NCI-H2081 (cell line): Measurements from ENCODE around the gene KHDC3L.
"Not testable (repeated sequence)": the region's sequence is repeated elsewhere in the genome, so short reads cannot be mapped to it uniquely, and the experiment has no call there.

ENCODE experiments used
- DNase-seq, 2 experiments: peaks; one replicate each; lab custom pipeline; 2025; lab: John Stamatoyannopoulos, UW

Gene KHDC3L

GRCh38 chr6:73369563-73369962 is 7.1 kb downstream of the KHDC3L start, which contains the start of gene OOEP:
TSS of gene OOEP (minus strand) at chr6:73369897. CDS start at chr6:73369792, 105 bp downstream.
- no peak for DNase-seq

- no peak for DNase-seq
These were observed 9.5 kb downstream of the KHDC3L start for GRCh38 chr6:73371984-73372383.

- DNase-seq = no peak
These were observed 10.1 kb downstream of the KHDC3L start for GRCh38 chr6:73372516-73372915.

GRCh38 chr6:73375216-73375615 is 12.8 kb downstream of the KHDC3L start:
- no peak for DNase-seq

GRCh38 chr6:73377225-73377624 is 14.8 kb downstream of the KHDC3L start:
- DNase-seq = no peak

- DNase-seq = not testable (repeated sequence)
These were observed 19.1 kb downstream of the KHDC3L start for GRCh38 chr6:73381531-73381930.

- DNase-seq = no peak
These were observed 20.1 kb downstream of the KHDC3L start for GRCh38 chr6:73382462-73383113.

GRCh38 chr6:73388433-73388799 is 26.0 kb downstream of the KHDC3L start:
- DNase-seq = no peak

- DNase-seq = peak; percentile 54 to 69
These were observed 26.5 kb downstream of the KHDC3L start for GRCh38 chr6:73388800-73389512.

- peak; percentile 9 to 23 for DNase-seq
These were observed 27.4 kb downstream of the KHDC3L start for GRCh38 chr6:73389854-73390253.

- no peak for DNase-seq
These were observed 29.2 kb downstream of the KHDC3L start for GRCh38 chr6:73391675-73392074.

GRCh38 chr6:73392188-73392587 is 29.7 kb downstream of the KHDC3L start:
- DNase-seq = not testable (repeated sequence)

GRCh38 chr6:73393278-73393677 is 30.8 kb downstream of the KHDC3L start:
- DNase-seq = no peak

- DNase-seq = peak; percentile 92 to 94
These were observed 32.3 kb downstream of the KHDC3L start, which contains the start of gene DDX43 for GRCh38 chr6:73394577-73395354. TSS of gene DDX43 (plus strand) at chr6:73394828. CDS start at chr6:73394906, 78 bp downstream.

GRCh38 chr6:73395875-73396274 is 33.4 kb downstream of the KHDC3L start:
- DNase-seq = no peak

- no peak for DNase-seq
These were observed 38.2 kb downstream of the KHDC3L start for GRCh38 chr6:73400656-73401055.

GRCh38 chr6:73409395-73409794 is 46.9 kb downstream of the KHDC3L start:
- DNase-seq = no peak

- no peak for DNase-seq
These were observed 50.6 kb downstream of the KHDC3L start for GRCh38 chr6:73413102-73413501.
